ENCODE results near the gene OSBPL7. TPM values are rescaled to one million over a fixed set of nuclear protein-coding genes. Genes with fewer than 3 reads are reported as not detected.

Gene OSBPL7
- total RNA-seq, 1 experiment from 2014 or later, result 20.5 TPM

DNA sequence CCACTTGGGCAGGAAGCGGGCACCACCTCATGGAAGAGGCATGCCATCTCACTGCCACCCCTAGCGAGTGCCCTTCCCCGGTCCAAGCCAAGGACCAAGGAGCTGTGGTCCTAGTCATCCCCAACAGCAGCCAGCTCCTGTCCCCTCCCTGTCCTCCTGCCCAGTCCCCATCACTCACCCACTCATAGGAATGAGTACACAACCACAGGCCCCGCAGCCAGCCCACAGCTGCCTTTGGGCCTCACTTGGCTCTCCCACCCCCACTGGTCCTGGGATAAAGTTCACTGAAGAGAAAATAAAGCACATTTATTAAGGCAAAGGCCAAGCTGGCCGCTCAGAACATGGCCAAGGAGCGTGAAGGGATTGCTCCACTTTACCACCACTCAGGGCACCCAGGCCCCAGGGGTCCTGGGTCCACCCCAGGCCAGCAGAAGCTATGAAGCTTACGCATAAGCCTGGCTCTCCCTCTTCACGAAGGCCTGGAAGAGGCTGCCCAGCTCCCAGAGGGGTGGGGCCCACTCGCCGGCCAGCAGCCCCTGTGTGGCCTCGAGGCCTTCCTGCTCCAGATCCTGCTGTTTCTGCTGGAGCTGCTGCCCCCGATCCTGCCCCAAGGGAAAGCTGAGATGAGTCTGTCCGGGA is 15.9 kb upstream of the OSBPL7 start:
- Histone ChIP-seq H3K4me3 (replicated peaks in 1 of 2; ENCODE audit: low read depth in 1 of 2, low read length in 2 of 2) (no peak overlapping the region), H3K9me2 (ENCODE audit: insufficient read depth) (no peaks in the 10 kb centered on the region), H3K4me2 (ENCODE audit: low read length) (no peak overlapping the region), H3K4me1 (ENCODE audit: control insufficient read depth in 1 of 2, insufficient read depth in 2 of 2, low read length in 2 of 2) (peaks cover 17 to 25% of the 10 kb centered on the region in 2 experiments), H3K9ac (ENCODE audit: low read length) (no peak overlapping the region), H3K9me3 (ENCODE audit: control insufficient read depth in 1 of 2, insufficient read depth in 1 of 2, low read depth in 1 of 2, low read length in 2 of 2) (no peaks in the 10 kb centered on the region), H3K27me3 (ENCODE audit: insufficient read depth, low read length) (no peaks in the 10 kb centered on the region), H3K36me3 (ENCODE audit: control insufficient read depth in 1 of 2, insufficient read depth in 2 of 2, low read length in 2 of 2) (peaks cover 0 to 12% of the 10 kb centered on the region in 2 experiments; a peak in 1 of 4 replicates), H3K79me2 (ENCODE audit: insufficient read depth, low read length) (peaks cover 6% of the 10 kb centered on the region; the same call in 1 of the 2 replicates), H4K20me1 (ENCODE audit: insufficient read depth) (no peaks in the 10 kb centered on the region), H3K27ac (ENCODE audit: low read depth, low read length) (no peak overlapping the region), H2AFZ (ENCODE audit: low read depth, low read length, poor library complexity, severe bottlenecking) (no peak overlapping the region)
- DNase-seq (ENCODE audit: low read depth, low spot score) (no peak), ATAC-seq (no peak)
- POLR2A ChIA-PET, result interaction anchor here (0.9 kb wide), 1 partner anchor 58 kb away, joined by 3 read pairs; the partner anchor contains the start of gene SP2
- RAD21 ChIA-PET (ENCODE audit: low non-redundant PET in 1 of 2, low total read pairs in 2 of 2, uncharacterized antibody in 2 of 2, unreplicated experiment in 2 of 2), result no interaction called here
- CTCF ChIA-PET, result no interaction called here
- intact Hi-C loops (cut with micrococcal nuclease), result no loop called here
- TF ChIP-seq TCF7L2 (IDR thresholded peaks at IDR 0.05; ENCODE audit: borderline replicate concordance, extremely low read depth, insufficient read depth, insufficient read length), result no peak
- TF ChIP-seq CTCF (IDR thresholded peaks at IDR 0.05 in 2 of 3, conservative IDR thresholded peaks at IDR 0.05 in 1 of 3; ENCODE audit: borderline replicate concordance in 1 of 3, insufficient read depth in 1 of 3, low read depth in 2 of 3, low read length in 2 of 3), result no peak
- TF ChIP-seq EZH2 (IDR thresholded peaks at IDR 0.05), result no peak
- no peak for TF ChIP-seq EGR1 (IDR thresholded peaks at IDR 0.05; ENCODE audit: low read depth)
- no peak for TF ChIP-seq SP1 (IDR thresholded peaks at IDR 0.05; ENCODE audit: low read depth)
- no peak for TF ChIP-seq SRF (IDR thresholded peaks at IDR 0.05; ENCODE audit: low read depth)
- TF ChIP-seq CEBPB (IDR thresholded peaks at IDR 0.05; ENCODE audit: low read depth), result no peak
- no peak for TF ChIP-seq RAD21 (IDR thresholded peaks at IDR 0.05; ENCODE audit: low read depth)
- no peak for TF ChIP-seq POLR2A (IDR thresholded peaks at IDR 0.05; ENCODE audit: borderline replicate concordance, extremely low read depth, insufficient read depth, insufficient read length)
- no peak for TF ChIP-seq ATF3 (IDR thresholded peaks at IDR 0.05)
- TF ChIP-seq POLR2AphosphoS5 (IDR thresholded peaks at IDR 0.05; ENCODE audit: low read depth, low read length), result no peak
- TF ChIP-seq FOSL1 (IDR thresholded peaks at IDR 0.05; ENCODE audit: low read depth), result no peak
- no peak for TF ChIP-seq JUND (IDR thresholded peaks at IDR 0.05)
- TF ChIP-seq EZH2phosphoT487 (IDR thresholded peaks at IDR 0.05; ENCODE audit: borderline replicate concordance), result no peak
- no peak for TF ChIP-seq CBX3 (IDR thresholded peaks at IDR 0.05; ENCODE audit: low read depth)
- BruUV-seq (replicated peaks), result no TSS peak

Data from HCT116 (cell line).